Right lobe of liver (tissue), 4 donors: ENCODE measurements around the gene ANKRD33B.
A peak's percentile ranks its signal among the peaks of the same experiment; 100 is the strongest.

Experiments used
- CTCF ChIP-seq, 4 donors: fragments of 200-600 bp in 3 of 4; fragments of 450-650 bp in 1 of 4; IDR thresholded peaks; one replicate each; pipeline versions ENCODE4 v1.5.1 to v1.8.0; 2016 to 2022; ENCODE audit warnings: antibody characterized with exemption in 4 of 4, mild to moderate bottlenecking in 2 of 4
- POLR2A ChIP-seq: fragments of 450-650 bp; IDR thresholded peaks from one replicate; pipeline ENCODE4 v1.6.1; 2017; ENCODE audit warnings: antibody characterized with exemption, mild to moderate bottlenecking
- donor health status: DM: no; HTN: no; CAD: no.
- donor health status: DM: no; HTN: no; CAD: no.
- donor health status: DM: no; HTN: yes; CAD: no.

DNA sequence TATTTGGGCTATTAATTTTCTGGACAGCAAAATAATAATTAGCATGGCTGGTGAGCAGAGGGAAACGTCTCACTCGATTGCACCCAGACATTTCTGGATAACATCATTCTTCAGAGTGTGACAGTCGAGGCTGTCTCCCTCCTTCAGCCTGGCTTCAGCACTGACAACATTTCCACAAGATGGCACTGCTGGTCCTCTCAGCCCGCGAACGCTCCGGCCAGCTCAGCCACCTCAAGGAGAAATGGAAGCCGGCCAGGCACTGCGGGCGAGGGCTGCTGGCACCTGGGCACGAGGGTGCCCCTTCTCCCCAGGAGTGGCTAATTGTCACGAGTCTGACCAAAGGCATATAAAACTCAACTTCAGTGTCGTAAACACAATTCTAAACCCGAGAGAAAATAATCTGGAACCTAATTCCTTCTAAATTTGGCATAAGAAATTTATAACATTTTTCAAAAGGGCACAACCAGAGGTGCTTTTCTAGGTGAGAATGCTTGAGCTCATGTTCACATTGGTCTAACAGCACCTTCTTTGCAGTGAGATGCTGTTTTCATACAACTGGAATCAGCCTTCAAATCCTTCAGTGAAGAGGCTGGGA is 131.3 kb downstream of the ANKRD33B start:
- peak; percentile 63 to 91 (median 87) for TF ChIP-seq CTCF (IDR thresholded peaks at IDR 0.05)
- TF ChIP-seq POLR2A, result no peak
